Fibroblast of lung (primary cell): Measurements from ENCODE around the gene SAMD11. TPM values are rescaled to one million over a fixed set of nuclear protein-coding genes. Genes with fewer than 3 reads are reported as not detected.
A peak's percentile ranks its signal among the peaks of the same experiment; 100 is the strongest.
"Not testable (repeated sequence)": the region's sequence is repeated elsewhere in the genome, so short reads cannot be mapped to it uniquely, and the experiment has no call there.

Experiments
- DNase-seq, 2 donors: peaks; one replicate each; pipeline versions ENCODE4 v3.0.0 to v3.0.0-alpha.2; 2010; ENCODE audit warnings: low read depth in 2 of 2
- H2AFZ ChIP-seq: 2 replicates; pipeline ENCODE4 v1.5.1; 2012; ENCODE audit warnings: low read length, control low read depth, inconsistent platforms
- H3K27ac ChIP-seq: 2 replicates; pipeline ENCODE4 v1.5.1; 2011; ENCODE audit warnings: low read length, control low read depth; ENCODE audit not compliant: insufficient read depth
- H3K27me3 ChIP-seq: 2 replicates; pipeline ENCODE4 v1.5.1; 2011; ENCODE audit warnings: mild to moderate bottlenecking, low read length; ENCODE audit not compliant: control insufficient read depth, insufficient read depth
- H3K36me3 ChIP-seq: 2 replicates; pipeline ENCODE4 v1.5.1; 2011; ENCODE audit warnings: low read length; ENCODE audit not compliant: control insufficient read depth, insufficient read depth
- H3K4me1 ChIP-seq: 2 replicates; pipeline ENCODE4 v1.5.1; 2011; ENCODE audit warnings: low read length; ENCODE audit not compliant: control insufficient read depth, insufficient read depth; ENCODE audit errors: extremely low read depth
- H3K4me2 ChIP-seq: 2 replicates; pipeline ENCODE4 v1.5.1; 2011; ENCODE audit warnings: low read length, control low read depth; ENCODE audit not compliant: insufficient read depth; ENCODE audit errors: extremely low read depth
- H3K4me3 ChIP-seq, 4 experiments: fragments of 200-600 bp in 1 of 4; sonication (generic) in 1 of 4; replicated peaks in 1 of 4; 2 replicates each; pipeline ENCODE4 v1.5.1; 2011 to 2016; ENCODE audit warnings: low read length in 4 of 4, low read depth in 3 of 4, mild to moderate bottlenecking in 3 of 4, control low read depth in 2 of 4, inconsistent platforms in 1 of 4, mixed read lengths in 1 of 4; ENCODE audit not compliant: insufficient read depth in 1 of 4; ENCODE audit errors: control extremely low read depth in 1 of 4
- H3K79me2 ChIP-seq: 2 replicates; pipeline ENCODE4 v1.5.1; 2012; ENCODE audit warnings: mild to moderate bottlenecking, low read length, inconsistent platforms; ENCODE audit not compliant: control insufficient read depth, insufficient read depth
- H3K9ac ChIP-seq: 2 replicates; pipeline ENCODE4 v1.5.1; 2011; ENCODE audit warnings: mild to moderate bottlenecking, low read length, control low read depth; ENCODE audit not compliant: insufficient read depth
- H3K9me3 ChIP-seq: 2 replicates; pipeline ENCODE4 v1.5.1; 2012; ENCODE audit warnings: low read depth, low read length; ENCODE audit not compliant: control insufficient read depth, insufficient read depth
- H4K20me1 ChIP-seq: 2 replicates; pipeline ENCODE4 v1.5.1; 2011; ENCODE audit warnings: low read length; ENCODE audit not compliant: control insufficient read depth, insufficient read depth; ENCODE audit errors: extremely low read depth
- CTCF ChIP-seq, 2 donors: IDR thresholded peaks in 1 of 2; conservative IDR thresholded peaks in 1 of 2; 1 replicate in 1 of 2; 2 replicates in 1 of 2; pipeline ENCODE4 v1.5.1; 2011 to 2012; ENCODE audit warnings: low read length in 2 of 2, control low read depth in 1 of 2, inconsistent platforms in 1 of 2, low read depth in 1 of 2, mild to moderate bottlenecking in 1 of 2
- EZH2 ChIP-seq: IDR thresholded peaks from 2 replicates; pipeline ENCODE4 v1.5.1; 2012; ENCODE audit warnings: low read length, control low read depth, mild to moderate bottlenecking; ENCODE audit errors: missing control alignments
- polyA minus RNA-seq: library from RNA; depleted of rRNA, polyadenylated mRNA; stranded (reverse); fragments of >200 nt; gene quantifications from 2 replicates; pipeline ENCODE4 v1.2.3, GENCODE V29; 2011; ENCODE audit warnings: low replicate concordance
- polyA plus RNA-seq, 2 donors: library from polyadenylated mRNA; depleted of rRNA in 1 of 2; stranded (reverse) in 1 of 2; unstranded in 1 of 2; fragments of >200 nt; gene quantifications; 2 replicates each; pipeline ENCODE4 v1.2.1, GENCODE V29; 2011 to 2012; ENCODE audit warnings: missing spikeins in 1 of 2
- total RNA-seq: library from RNA; depleted of rRNA; stranded (reverse); fragments of >200 nt; gene quantifications from 2 replicates; pipeline ENCODE4 v1.2.1, GENCODE V29; 2014

The SAMD11 gene
- total RNA-seq = 3.8 and 7.7 TPM in 2 replicates
- polyA plus RNA-seq = 0.40 and 0.47 TPM in 2 replicates
- polyA plus RNA-seq (2012) = 0.98 and 1.0 TPM in 2 replicates
- polyA minus RNA-seq = 0.51 TPM in 1 of 2 replicates, not detected in the other

GRCh38 chr1:923131-923990 is at the start of gene SAMD11:
Gene SAMD11, plus strand, starts transcription at chr1:923923. Its CDS starts 509 bp downstream, at chr1:924432.
- peak; percentile 78 to 90 for DNase-seq
- Histone ChIP-seq H3K36me3 (no peaks in the 10 kb centered on the region), H3K9ac (peak within 1 kb of the TSS; percentile 7), H3K27ac (no peak within 1 kb of the TSS), H4K20me1 (no peaks in the 10 kb centered on the region), H3K27me3 (peaks cover 31% of the 10 kb centered on the region), H3K4me3 (peak within 1 kb of the TSS in 2 of 4 experiments; percentile 7 to 40), H3K4me2 (peak within 1 kb of the TSS; percentile 41), H3K4me1 (peaks cover 7% of the 10 kb centered on the region), H2AFZ (no peak within 1 kb of the TSS), H3K79me2 (no peaks in the 10 kb centered on the region), H3K9me3 (no peaks in the 10 kb centered on the region)
- TF ChIP-seq CTCF (conservative IDR thresholded peaks at IDR 0.05 in 1 of 2, IDR thresholded peaks at IDR 0.05 in 1 of 2; ENCODE audit: low read depth in 1 of 2, low read length in 2 of 2) (no peak), EZH2 (no peak)

- not testable (repeated sequence) for H3K36me3 ChIP-seq, H3K27me3 ChIP-seq, H3K9me3 ChIP-seq, H3K27ac ChIP-seq, H4K20me1 ChIP-seq, DNase-seq, H3K4me2 ChIP-seq, H3K4me3 ChIP-seq, H3K79me2 ChIP-seq, H3K4me1 ChIP-seq, H2AFZ ChIP-seq, H3K9ac ChIP-seq
These were observed 47.1 kb upstream of the SAMD11 start for GRCh38 chr1:876428-877208.

GRCh38 chr1:877209-877986 is 46.3 kb upstream of the SAMD11 start:
- not testable (repeated sequence) for H3K27ac ChIP-seq, H3K4me1 ChIP-seq, H3K4me3 ChIP-seq, DNase-seq, H3K4me2 ChIP-seq, H3K79me2 ChIP-seq, H3K27me3 ChIP-seq, H4K20me1 ChIP-seq, H3K9ac ChIP-seq, H3K36me3 ChIP-seq, H2AFZ ChIP-seq, H3K9me3 ChIP-seq

GRCh38 chr1:880511-880910 is 43.2 kb upstream of the SAMD11 start:
- H3K9ac ChIP-seq, DNase-seq, H3K4me3 ChIP-seq, H2AFZ ChIP-seq, H3K27me3 ChIP-seq, H3K27ac ChIP-seq, H3K79me2 ChIP-seq, H3K9me3 ChIP-seq, H3K36me3 ChIP-seq, H4K20me1 ChIP-seq, H3K4me2 ChIP-seq, H3K4me1 ChIP-seq: not testable (repeated sequence)

GRCh38 chr1:880915-881314 is 42.8 kb upstream of the SAMD11 start:
- not testable (repeated sequence) for DNase-seq, H3K9me3 ChIP-seq, H3K4me1 ChIP-seq, H3K9ac ChIP-seq, H3K4me3 ChIP-seq, H2AFZ ChIP-seq, H4K20me1 ChIP-seq, H3K4me2 ChIP-seq, H3K36me3 ChIP-seq, H3K27ac ChIP-seq, H3K79me2 ChIP-seq, H3K27me3 ChIP-seq
